CD14-positive monocyte (primary cell): ENCODE measurements around the gene PCGF5. TPM values are rescaled to one million over a fixed set of nuclear protein-coding genes. Genes with fewer than 3 reads are reported as not detected.

ENCODE experiments used
- DNase-seq, 3 donors: peaks; one replicate each; pipeline ENCODE4 v3.0.0-alpha.2; 2011 to 2022
- H2AFZ ChIP-seq: 2 replicates; pipeline ENCODE4 v1.6.0; 2012; ENCODE audit warnings: mild to moderate bottlenecking, low read depth, low read length, inconsistent platforms; ENCODE audit not compliant: insufficient read depth, poor library complexity, severe bottlenecking
- H3K27ac ChIP-seq, 2 donors: 1 replicate in 1 of 2; 2 replicates in 1 of 2; pipeline ENCODE4 v1.5.1; 2012 to 2013; ENCODE audit warnings: low read length in 2 of 2, control low read depth in 1 of 2, inconsistent platforms in 1 of 2, low read depth in 1 of 2, mild to moderate bottlenecking in 1 of 2
- H3K27me3 ChIP-seq, 2 donors: one replicate each; pipeline versions ENCODE4 v1.6.0 to v1.6.1; 2011 to 2013; ENCODE audit warnings: low read length in 2 of 2; ENCODE audit not compliant: control insufficient read depth in 2 of 2, insufficient read depth in 2 of 2
- H3K36me3 ChIP-seq, 2 donors: replicated peaks in 1 of 2; 1 replicate in 1 of 2; 2 replicates in 1 of 2; pipeline versions ENCODE4 v1.5.1 to v1.6.1; 2012 to 2013; ENCODE audit warnings: low read length in 2 of 2, control low read depth in 1 of 2, inconsistent platforms in 1 of 2, mild to moderate bottlenecking in 1 of 2; ENCODE audit not compliant: insufficient read depth in 2 of 2, control insufficient read depth in 1 of 2
- H3K4me1 ChIP-seq, 2 donors: 1 replicate in 1 of 2; 2 replicates in 1 of 2; pipeline versions ENCODE4 v1.5.1 to v1.6.1; 2012 to 2013; ENCODE audit warnings: low read length in 2 of 2, control low read depth in 1 of 2, inconsistent platforms in 1 of 2, mild to moderate bottlenecking in 1 of 2, moderate library complexity in 1 of 2; ENCODE audit not compliant: insufficient read depth in 2 of 2, control insufficient read depth in 1 of 2
- H3K4me2 ChIP-seq: replicated peaks from 2 replicates; pipeline ENCODE3; 2012; ENCODE audit warnings: low read length, moderate library complexity, mild to moderate bottlenecking; ENCODE audit not compliant: poor library complexity, severe bottlenecking; ENCODE audit errors: extremely low read depth
- H3K4me3 ChIP-seq, 3 experiments: fragments of 200-600 bp in 1 of 3; sonication (generic) in 1 of 3; replicated peaks in 1 of 3; 1 replicate in 2 of 3; 2 replicates in 1 of 3; pipeline ENCODE4 v1.5.1; 2011 to 2013; ENCODE audit warnings: low read length in 3 of 3, mild to moderate bottlenecking in 3 of 3, control low read depth in 2 of 3, low read depth in 2 of 3, inconsistent platforms in 1 of 3, moderate library complexity in 1 of 3
- H3K79me2 ChIP-seq: 2 replicates; pipeline ENCODE4 v1.6.0; 2012; ENCODE audit warnings: mild to moderate bottlenecking, control low read depth, inconsistent platforms, low read length, moderate library complexity; ENCODE audit not compliant: insufficient read depth
- H3K9ac ChIP-seq: 2 replicates; pipeline ENCODE4 v1.6.0; 2017; ENCODE audit warnings: low read length, mild to moderate bottlenecking; ENCODE audit not compliant: insufficient read depth, poor library complexity, severe bottlenecking
- H3K9me3 ChIP-seq, 2 donors: replicated peaks in 1 of 2; 1 replicate in 1 of 2; 2 replicates in 1 of 2; pipeline versions ENCODE4 v1.5.1 to v1.6.1; 2012 to 2013; ENCODE audit warnings: low read length in 2 of 2, control low read depth in 1 of 2; ENCODE audit not compliant: control insufficient read depth in 1 of 2, insufficient read depth in 1 of 2
- H4K20me1 ChIP-seq: 2 replicates; pipeline ENCODE4 v1.6.0; 2012; ENCODE audit warnings: mild to moderate bottlenecking, low read length, control low read depth, moderate library complexity; ENCODE audit not compliant: insufficient read depth
- H3K27ac Mint-ChIP-seq, 7 donors: one replicate each; pipeline ENCODE4 v1.8.0; 2020; ENCODE audit warnings: mild to moderate bottlenecking in 7 of 7, mixed read lengths in 7 of 7, moderate library complexity in 6 of 7, inconsistent platforms in 2 of 7
- H3K27me3 Mint-ChIP-seq, 3 donors: one replicate each; pipeline ENCODE4 v1.8.0; 2021 to 2022; ENCODE audit warnings: low read depth in 3 of 3, mild to moderate bottlenecking in 3 of 3, mixed read lengths in 3 of 3, moderate library complexity in 3 of 3, inconsistent platforms in 1 of 3
- H3K36me3 Mint-ChIP-seq, 2 donors: one replicate each; pipeline ENCODE4 v1.8.0; 2020; ENCODE audit warnings: mixed read lengths in 2 of 2, inconsistent platforms in 1 of 2, mild to moderate bottlenecking in 1 of 2
- H3K4me1 Mint-ChIP-seq: one replicate; pipeline ENCODE4 v1.8.0; 2020; ENCODE audit warnings: mild to moderate bottlenecking, mixed read lengths
- H3K4me3 Mint-ChIP-seq, 2 donors: one replicate each; pipeline ENCODE4 v1.8.0; 2020; ENCODE audit warnings: mild to moderate bottlenecking in 2 of 2, mixed read lengths in 2 of 2, moderate library complexity in 1 of 2
- H3K9me3 Mint-ChIP-seq, 7 donors: one replicate each; pipeline ENCODE4 v1.8.0; 2020 to 2022; ENCODE audit warnings: mixed read lengths in 7 of 7, mild to moderate bottlenecking in 6 of 7, moderate library complexity in 6 of 7, inconsistent platforms in 2 of 7
- WGBS: methylation state at CpG from one replicate; pipeline ENCODE4 v1.1.5; 2013; ENCODE audit warnings: missing lambda C conversion rate; ENCODE audit not compliant: insufficient coverage; 5-methylcytosine and 5-hydroxymethylcytosine counted together
- intact Hi-C, 2 donors: fragments of 100-400 bp; cut with micrococcal nuclease; formaldehyde crosslinking; loops; one replicate each; pipeline versions ENCODE4 v1.15.0 to v1.15.1; 2023
- polyA plus RNA-seq, 3 donors: library from polyadenylated mRNA; depleted of rRNA in 1 of 3; unstranded in 2 of 3; stranded (reverse) in 1 of 3; fragments of 300-500 nt in 2 of 3; fragments of >200 nt in 1 of 3; fragmentation: Illumina TruSeq in 2 of 3; gene quantifications; 1 replicate in 2 of 3; 2 replicates in 1 of 3; pipeline ENCODE4 v1.2.3, GENCODE V29; 2012 to 2021
- TF ChIP-seq, protein P1 (sequence below): fragments of 200-600 bp; IDR thresholded peaks from one replicate; pipeline ENCODE4 v1.8.0; 2022; ENCODE audit warnings: antibody characterized with exemption, mild to moderate bottlenecking

PCGF5 gene
- polyA plus RNA-seq, 3 donors: 55.2 to 80.3 (median 58.7) TPM

- intact Hi-C loops: no loop called here
Observed at GRCh38 chr10:91309711-91310110, 89.2 kb downstream of the PCGF5 start.

GRCh38 chr10:91311601-91312381, 91.3 kb downstream of the PCGF5 start:
- Histone ChIP-seq H2AFZ (no peak overlapping the region), H3K79me2 (no peaks in the 10 kb centered on the region), H3K36me3 (no peaks in the 10 kb centered on the region), H3K4me2 (no peak overlapping the region), H3K9ac (no peak overlapping the region), H3K4me3 (no peak overlapping the region), H3K27ac (no peak overlapping the region), H3K4me1 (no peaks in the 10 kb centered on the region), H3K9me3 (no peaks in the 10 kb centered on the region), H4K20me1 (no peaks in the 10 kb centered on the region), H3K27me3 (no peaks in the 10 kb centered on the region)
- Mint-ChIP-seq H3K27ac (no peak overlapping the region), H3K27me3 (peaks cover 4 to 13% (median 6%) of the 10 kb centered on the region in 3 donors), H3K36me3 (no peaks in the 10 kb centered on the region), H3K4me3 (no peak overlapping the region), H3K9me3 (peaks cover 0 to 2% (median 1%) of the 10 kb centered on the region in 7 donors), H3K4me1 (no peaks in the 10 kb centered on the region)
- intact Hi-C loops: no loop called here
- TF ChIP-seq, protein P1, sequence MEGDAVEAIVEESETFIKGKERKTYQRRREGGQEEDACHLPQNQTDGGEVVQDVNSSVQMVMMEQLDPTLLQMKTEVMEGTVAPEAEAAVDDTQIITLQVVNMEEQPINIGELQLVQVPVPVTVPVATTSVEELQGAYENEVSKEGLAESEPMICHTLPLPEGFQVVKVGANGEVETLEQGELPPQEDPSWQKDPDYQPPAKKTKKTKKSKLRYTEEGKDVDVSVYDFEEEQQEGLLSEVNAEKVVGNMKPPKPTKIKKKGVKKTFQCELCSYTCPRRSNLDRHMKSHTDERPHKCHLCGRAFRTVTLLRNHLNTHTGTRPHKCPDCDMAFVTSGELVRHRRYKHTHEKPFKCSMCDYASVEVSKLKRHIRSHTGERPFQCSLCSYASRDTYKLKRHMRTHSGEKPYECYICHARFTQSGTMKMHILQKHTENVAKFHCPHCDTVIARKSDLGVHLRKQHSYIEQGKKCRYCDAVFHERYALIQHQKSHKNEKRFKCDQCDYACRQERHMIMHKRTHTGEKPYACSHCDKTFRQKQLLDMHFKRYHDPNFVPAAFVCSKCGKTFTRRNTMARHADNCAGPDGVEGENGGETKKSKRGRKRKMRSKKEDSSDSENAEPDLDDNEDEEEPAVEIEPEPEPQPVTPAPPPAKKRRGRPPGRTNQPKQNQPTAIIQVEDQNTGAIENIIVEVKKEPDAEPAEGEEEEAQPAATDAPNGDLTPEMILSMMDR: no peak
- DNase-seq: no peak

More at GRCh38 chr10:91309711-91310110, 89.2 kb downstream of the PCGF5 start:
- Mint-ChIP-seq H3K4me3 (no peak overlapping the region), H3K36me3 (no peaks in the 10 kb centered on the region), H3K9me3 (peaks cover 0 to 2% (median 1%) of the 10 kb centered on the region in 7 donors), H3K27me3 (peaks cover 4 to 13% (median 6%) of the 10 kb centered on the region in 3 donors), H3K4me1 (no peaks in the 10 kb centered on the region), H3K27ac (no peak overlapping the region)
- Histone ChIP-seq H3K79me2 (no peaks in the 10 kb centered on the region), H3K9me3 (no peaks in the 10 kb centered on the region), H2AFZ (no peak overlapping the region), H3K9ac (no peak overlapping the region), H3K27ac (no peak overlapping the region), H4K20me1 (no peaks in the 10 kb centered on the region), H3K4me2 (no peak overlapping the region), H3K4me1 (no peaks in the 10 kb centered on the region), H3K36me3 (no peaks in the 10 kb centered on the region), H3K4me3 (no peak overlapping the region), H3K27me3 (no peaks in the 10 kb centered on the region)
- DNase-seq: no peak
- TF ChIP-seq, protein P1: no peak
- WGBS: 100% methylated on average over 1 of the region's 3 CpGs
